ENCODE results near the gene DEFB116. TPM values are rescaled to one million over a fixed set of nuclear protein-coding genes. Genes with fewer than 3 reads are reported as not detected.
A peak's percentile ranks its signal among the peaks of the same experiment; 100 is the strongest.
"Not testable (repeated sequence)": the region's sequence is repeated elsewhere in the genome, so short reads cannot be mapped to it uniquely, and the experiment has no call there.

The DEFB116 gene
- not detected for polyA plus RNA-seq (2012; ENCODE audit: insufficient read depth, insufficient read length)

- DNase-seq (ENCODE audit: low read depth, low spot score): no peak
- H3K4me3 ChIP-seq (ENCODE audit: low read length): no peak within 1 kb of the TSS
Measured at GRCh38 chr20:31308535-31309162, at the start of gene DEFB116. TSS of gene DEFB116 (minus strand) at chr20:31308585. CDS start at chr20:31308585, 0 bp downstream.

GRCh38 chr20:31355981-31356380, 47.6 kb upstream of the DEFB116 start:
- no peak overlapping the region for H3K4me3 ChIP-seq (ENCODE audit: low read length)
- DNase-seq (ENCODE audit: low read depth, low spot score): no peak

GRCh38 chr20:31341470-31341869, 33.1 kb upstream of the DEFB116 start:
- H3K4me3 ChIP-seq (ENCODE audit: low read length): no peak overlapping the region
- DNase-seq (ENCODE audit: low read depth, low spot score): no peak

- no peak overlapping the region for H3K4me3 ChIP-seq (ENCODE audit: low read length)
- DNase-seq (ENCODE audit: low read depth, low spot score): no peak
Measured at GRCh38 chr20:31330893-31331292, 22.5 kb upstream of the DEFB116 start.

GRCh38 chr20:31322504-31322903, 14.1 kb upstream of the DEFB116 start:
- DNase-seq (ENCODE audit: low read depth, low spot score): no peak

GRCh38 chr20:31284964-31285363, 23.4 kb downstream of the DEFB116 start:
- not testable (repeated sequence) for H3K4me3 ChIP-seq (ENCODE audit: low read length); DNase-seq (ENCODE audit: low read depth, low spot score)

More at GRCh38 chr20:31322504-31322903, 14.1 kb upstream of the DEFB116 start:
- no peak overlapping the region for H3K4me3 ChIP-seq (ENCODE audit: low read length)

- no peak for DNase-seq (ENCODE audit: low read depth, low spot score)
- H3K4me3 ChIP-seq (ENCODE audit: low read length): no peak overlapping the region
Measured at GRCh38 chr20:31278178-31278577, 30.2 kb downstream of the DEFB116 start.

GRCh38 chr20:31274441-31274840, 33.9 kb downstream of the DEFB116 start:
- no peak for DNase-seq (ENCODE audit: low read depth, low spot score)
- H3K4me3 ChIP-seq (ENCODE audit: low read length): no peak overlapping the region

- DNase-seq (ENCODE audit: low read depth, low spot score): peak; percentile 60
Measured at GRCh38 chr20:31260326-31260932, 48.0 kb downstream of the DEFB116 start.

GRCh38 chr20:31257364-31257763, 51.0 kb downstream of the DEFB116 start, which contains the start of gene DEFB115:
TSS of gene DEFB115 (plus strand) at chr20:31257664. CDS start at chr20:31257664, 0 bp downstream.
- no peak for DNase-seq (ENCODE audit: low read depth, low spot score)
- H3K4me3 ChIP-seq (ENCODE audit: low read length): no peak within 1 kb of the TSS

More at GRCh38 chr20:31260326-31260932, 48.0 kb downstream of the DEFB116 start:
- H3K4me3 ChIP-seq (ENCODE audit: low read length): no peak overlapping the region

- H3K4me3 ChIP-seq (ENCODE audit: low read length): no peak overlapping the region
- no peak for DNase-seq (ENCODE audit: low read depth, low spot score)
Measured at GRCh38 chr20:31256959-31257358, 51.4 kb downstream of the DEFB116 start.

All from Jurkat, Clone E6-1 (cell line).